Upper lobe of left lung (tissue), 6 donors: ENCODE data around the gene TADA2A. TPM values are rescaled to one million over a fixed set of nuclear protein-coding genes. Genes with fewer than 3 reads are reported as not detected.

Experiments used
- ATAC-seq, 2 donors: fragments of 200-7000 bp; cut with Tn5 transposase; one replicate each; pipeline ENCODE4 v1.9.1; 2022; ENCODE audit warnings: mild to moderate bottlenecking in 2 of 2, moderate library complexity in 2 of 2; ENCODE audit not compliant: low FRiP score in 2 of 2
- DNase-seq, 2 donors: peaks; one replicate each; pipeline ENCODE4 v3.0.0-alpha.2; 2019 to 2020
- H3K27ac ChIP-seq, 4 donors: fragments of 200-600 bp; sonication (generic); one replicate each; pipeline ENCODE4 v1.5.1; 2016 to 2019
- H3K27me3 ChIP-seq, 4 donors: fragments of 200-600 bp; sonication (generic); one replicate each; pipeline ENCODE4 v1.5.1; 2017 to 2019
- H3K36me3 ChIP-seq, 4 donors: fragments of 200-600 bp; sonication (generic); one replicate each; pipeline ENCODE4 v1.5.1; 2016 to 2019
- H3K4me1 ChIP-seq, 4 donors: fragments of 200-600 bp; sonication (generic); one replicate each; pipeline ENCODE4 v1.5.1; 2018 to 2019
- H3K4me3 ChIP-seq, 4 donors: fragments of 200-600 bp; sonication (generic); one replicate each; pipeline ENCODE4 v1.5.1; 2017 to 2019; ENCODE audit warnings: mild to moderate bottlenecking in 2 of 4, moderate library complexity in 1 of 4
- H3K9me3 ChIP-seq, 4 donors: fragments of 200-600 bp; sonication (generic); one replicate each; pipeline ENCODE4 v1.5.1; 2018 to 2019
- CTCF ChIP-seq, 6 experiments: fragments of 450-650 bp in 4 of 6; fragments of 200-600 bp in 2 of 6; sonication (generic) in 2 of 6; IDR thresholded peaks; one replicate each; pipeline ENCODE4 v1.5.1; 2016 to 2019; ENCODE audit warnings: antibody characterized with exemption in 6 of 6
- EP300 ChIP-seq, 4 donors: sonication (generic); formaldehyde crosslinking; IDR thresholded peaks; one replicate each; pipeline ENCODE4 v1.5.1; 2017; ENCODE audit warnings: antibody characterized with exemption in 4 of 4, control low read depth in 2 of 4
- POLR2A ChIP-seq, 4 donors: fragments of 450-650 bp; IDR thresholded peaks; one replicate each; pipeline ENCODE4 v1.5.1; 2016 to 2017; ENCODE audit warnings: antibody characterized with exemption in 4 of 4, mild to moderate bottlenecking in 2 of 4
- POLR2AphosphoS5 ChIP-seq, 2 donors: sonication (generic); formaldehyde crosslinking; IDR thresholded peaks; one replicate each; pipeline ENCODE4 v1.5.1; 2017; ENCODE audit warnings: antibody characterized with exemption in 2 of 2
- WGBS, 2 donors: methylation state at CpG; one replicate each; pipeline ENCODE4 v1.1.5; 2017 to 2018; 5-methylcytosine and 5-hydroxymethylcytosine counted together
- total RNA-seq, 6 donors: library from RNA; depleted of rRNA in 4 of 6; stranded (reverse); fragments of >200 nt in 4 of 6; gene quantifications; one replicate each; pipeline versions ENCODE4 v1.1.0 to v1.2.1, GENCODE V29; 2016 to 2021
- donor health status: DM: no; HTN: no; CAD: no; lungs with moderate emphysema.
- donor health status: DM: no; HTN: yes; CAD: no; lungs with severe emphysema.

Gene TADA2A
- total RNA-seq, 6 donors from 2014 or later: 9.8 to 37.7 (median 22.7) TPM

DNA sequence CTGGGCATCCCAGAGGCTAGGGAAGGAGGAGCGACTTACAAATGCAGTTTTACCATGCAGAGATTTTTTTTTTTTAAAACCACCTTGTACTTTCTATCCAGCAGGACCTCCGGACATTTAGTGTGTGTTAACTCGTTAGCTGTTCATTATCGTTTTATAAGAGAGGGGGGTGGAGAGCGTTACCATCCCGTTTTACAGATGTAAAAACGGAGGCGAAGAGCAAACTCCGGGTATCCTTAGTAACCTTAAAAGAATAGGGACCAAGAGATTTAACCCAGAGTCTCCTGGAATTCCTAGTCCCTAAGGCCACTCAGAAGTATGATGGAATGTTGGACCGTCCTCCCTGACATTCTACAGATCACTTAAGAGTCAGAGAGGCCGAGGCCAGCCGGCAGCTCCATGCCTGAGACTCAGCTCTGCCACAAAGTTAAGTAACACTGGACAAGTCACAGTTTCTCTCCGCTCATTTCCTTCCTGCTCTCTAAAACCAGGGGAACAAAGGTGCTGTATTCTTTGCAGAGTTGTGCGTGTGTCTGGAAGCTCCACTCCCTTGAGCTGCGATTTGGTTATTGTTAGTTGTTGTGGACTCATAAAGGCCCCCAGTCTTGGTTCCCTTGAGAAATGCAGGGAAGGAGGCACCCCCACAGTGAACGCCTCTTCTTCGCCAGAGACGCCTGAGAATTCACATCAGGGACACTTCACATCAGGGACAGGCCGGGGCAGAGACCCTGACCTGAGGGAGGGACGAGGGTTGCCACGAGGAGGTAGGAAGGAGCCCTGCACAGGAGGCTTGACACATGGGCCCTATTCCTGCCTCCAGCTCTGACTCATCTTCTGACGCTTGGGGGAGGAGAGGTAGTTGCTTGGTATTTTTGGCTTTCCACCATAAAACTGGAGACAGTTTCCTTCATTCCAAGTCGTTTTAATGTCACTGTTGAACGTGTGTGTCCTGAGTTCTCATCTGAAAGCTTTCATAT, 84.2 kb downstream of the TADA2A start:
- no peaks in the 10 kb centered on the region for H3K36me3 ChIP-seq
- TF ChIP-seq POLR2A (IDR thresholded peaks at IDR 0.05): no peak
- no peak for TF ChIP-seq POLR2AphosphoS5 (IDR thresholded peaks at IDR 0.05)
- no peak for TF ChIP-seq CTCF (IDR thresholded peaks at IDR 0.05)
- no peak for TF ChIP-seq EP300 (IDR thresholded peaks at IDR 0.05)
- H3K9me3 ChIP-seq: no peaks in the 10 kb centered on the region
- peak in 1 of 2 donors; percentile 56 for ATAC-seq
- H3K4me1 ChIP-seq: peaks cover 15 to 31% (median 24%) of the 10 kb centered on the region in 4 donors
- H3K27ac ChIP-seq: peak overlapping the region; percentile 69 to 89 (median 82)
- DNase-seq: no peak
- H3K27me3 ChIP-seq: peaks cover 0 to 4% (median 0%) of the 10 kb centered on the region in 4 donors
- peak overlapping the region; percentile 79 to 97 (median 89) for H3K4me3 ChIP-seq
- 35 to 40% methylated on average over 20 to 24 of the region's 24 CpGs for whole genome bisulfite sequencing, 2 donors

DNA sequence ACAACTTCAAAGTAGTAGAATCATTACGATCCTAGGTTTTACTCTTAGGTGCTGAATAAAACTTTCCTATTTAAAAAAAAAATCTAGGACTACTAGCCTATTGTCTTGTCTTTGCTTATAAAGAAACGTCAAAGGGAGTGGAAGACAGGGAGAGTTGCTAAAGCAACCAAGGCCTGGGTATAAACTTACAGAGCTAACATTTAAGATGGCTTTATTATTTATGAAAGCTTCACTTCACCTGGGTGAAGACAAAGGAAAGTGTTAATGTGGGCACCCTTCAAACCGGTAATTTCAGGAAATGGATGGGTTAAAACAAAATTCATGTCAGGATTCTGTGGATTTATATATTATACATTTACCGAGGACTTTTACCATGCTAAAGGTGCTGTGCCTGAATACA, 85.5 kb downstream of the TADA2A start:
- peak overlapping the region in 2 of 4 donors; percentile 32 to 89 for H3K27ac ChIP-seq
- DNase-seq: no peak

DNA sequence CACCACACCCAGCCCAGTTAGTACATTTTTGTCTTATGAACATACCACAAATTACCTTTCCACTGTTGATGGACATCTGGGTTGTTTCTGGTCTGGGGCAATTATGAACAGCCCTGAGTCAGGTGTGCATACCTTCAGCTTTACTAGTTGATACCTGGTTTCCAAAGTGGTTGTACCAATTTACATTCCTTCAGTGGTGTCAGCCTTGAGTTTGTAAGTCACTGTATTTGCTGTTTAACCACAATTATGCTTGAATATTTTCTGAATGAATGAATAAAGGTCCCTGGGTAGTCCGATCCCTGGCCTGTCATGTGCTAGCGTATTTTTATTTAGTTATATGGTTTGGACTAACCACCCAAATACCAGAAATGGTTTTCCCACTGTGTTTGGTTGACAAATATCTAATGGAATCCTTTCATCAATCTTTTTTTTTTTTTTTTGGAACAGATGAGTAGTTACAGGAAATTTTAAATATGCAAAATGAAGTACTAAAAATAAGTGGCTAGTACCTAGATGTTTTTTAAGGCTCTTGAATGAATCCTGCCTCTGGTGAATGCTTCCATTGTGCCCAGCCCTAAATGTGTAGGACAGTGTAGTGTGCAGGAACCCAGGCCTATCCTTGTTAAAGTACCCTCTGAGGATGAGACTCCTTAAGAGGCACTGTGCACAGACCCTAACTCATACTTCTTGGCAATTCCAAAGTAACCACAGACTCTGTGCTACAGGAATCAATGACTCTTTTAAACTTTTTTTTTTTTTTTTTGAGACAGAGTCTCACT, 86.8 kb downstream of the TADA2A start:
- no peak overlapping the region for H3K4me3 ChIP-seq
- H3K36me3 ChIP-seq: no peaks in the 10 kb centered on the region
- TF ChIP-seq EP300 (IDR thresholded peaks at IDR 0.05) (no peak), POLR2AphosphoS5 (IDR thresholded peaks at IDR 0.05) (no peak), POLR2A (IDR thresholded peaks at IDR 0.05) (no peak), CTCF (IDR thresholded peaks at IDR 0.05) (no peak)
- WGBS, 2 donors: 87 to 88% methylated on average over 2 of the region's 2 CpGs
- no peak overlapping the region for H3K27ac ChIP-seq
- H3K27me3 ChIP-seq: peaks cover 0 to 4% (median 0%) of the 10 kb centered on the region in 4 donors
- peaks cover 13 to 25% (median 18%) of the 10 kb centered on the region in 4 donors for H3K4me1 ChIP-seq
- H3K9me3 ChIP-seq: no peaks in the 10 kb centered on the region
- DNase-seq: no peak
- ATAC-seq: no peak

More for the DNA sequence above, 85.5 kb downstream of the TADA2A start:
- peaks cover 0 to 4% (median 0%) of the 10 kb centered on the region in 4 donors for H3K27me3 ChIP-seq
- TF ChIP-seq CTCF (IDR thresholded peaks at IDR 0.05): no peak
- TF ChIP-seq POLR2A (IDR thresholded peaks at IDR 0.05): no peak
- TF ChIP-seq EP300 (IDR thresholded peaks at IDR 0.05): no peak
- TF ChIP-seq POLR2AphosphoS5 (IDR thresholded peaks at IDR 0.05): no peak
- 68 to 71% methylated on average over 4 of the region's 4 CpGs for WGBS, 2 donors
- no peaks in the 10 kb centered on the region for H3K9me3 ChIP-seq
- H3K36me3 ChIP-seq: no peaks in the 10 kb centered on the region
- peaks cover 15 to 31% (median 24%) of the 10 kb centered on the region in 4 donors for H3K4me1 ChIP-seq
- ATAC-seq: no peak
- H3K4me3 ChIP-seq: no peak overlapping the region

DNA sequence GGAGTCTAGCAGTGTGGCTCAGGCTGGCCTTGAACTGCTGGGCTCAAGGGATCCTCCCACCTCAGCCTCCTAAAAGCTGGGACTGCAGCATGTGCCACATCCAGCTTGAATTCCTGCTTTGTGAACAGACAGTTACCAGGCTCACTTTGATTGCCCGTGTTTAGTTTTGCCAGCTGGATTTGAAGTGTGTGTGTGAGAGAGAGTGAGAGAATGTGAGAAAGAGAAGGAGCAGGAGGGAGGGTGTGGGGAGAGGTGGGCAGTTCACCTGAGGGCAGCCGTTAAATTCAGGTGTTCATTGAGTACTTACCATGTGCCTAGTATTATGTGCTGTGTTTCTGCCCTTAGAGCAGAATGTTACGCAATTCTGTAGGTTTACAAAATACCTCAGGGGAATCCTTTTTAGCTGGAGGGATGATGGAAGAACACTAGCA, 87.7 kb downstream of the TADA2A start:
- Histone ChIP-seq H3K27me3 (peaks cover 0 to 4% (median 0%) of the 10 kb centered on the region in 4 donors), H3K4me1 (peaks cover 8 to 15% (median 11%) of the 10 kb centered on the region in 4 donors), H3K4me3 (no peak overlapping the region), H3K9me3 (no peaks in the 10 kb centered on the region), H3K36me3 (no peaks in the 10 kb centered on the region), H3K27ac (no peak overlapping the region)
- 76 to 85% methylated on average over 3 of the region's 3 CpGs for WGBS, 2 donors
- no peak for TF ChIP-seq EP300 (IDR thresholded peaks at IDR 0.05)
- TF ChIP-seq POLR2A (IDR thresholded peaks at IDR 0.05): no peak
- no peak for TF ChIP-seq CTCF (IDR thresholded peaks at IDR 0.05)
- ATAC-seq (no peak), DNase-seq (no peak)
